ENCODE results near the gene MYOM3. TPM values are rescaled to one million over a fixed set of nuclear protein-coding genes. Genes with fewer than 3 reads are reported as not detected.

MYOM3 gene
- total RNA-seq, 2 donors from 2014 or later, result 2.3 to 4.3 TPM

- Histone ChIP-seq H3K9me3 (no peaks in the 10 kb centered on the region), H3K27me3 (no peaks in the 10 kb centered on the region), H3K36me3 (replicated peaks in 1 of 2; ENCODE audit: insufficient read depth in 1 of 2, low read depth in 2 of 2) (no peaks in the 10 kb centered on the region), H3K27ac (peak overlapping the region in 3 of 4 donors; percentile 8 to 51 (median 8)), H3K4me3 (no peak overlapping the region), H3K4me1 (peaks cover 24% of the 10 kb centered on the region)
- 10 to 24% methylated on average over 10 to 11 of the region's 11 CpGs for WGBS, 2 donors
- ATAC-seq, result peak; percentile 71
- DNase-seq, result peak; percentile 75 to 92 (median 84)
- TF ChIP-seq POLR2A (IDR thresholded peaks at IDR 0.05) (no peak), CTCF (IDR thresholded peaks at IDR 0.05) (peak in 3 of 7 experiments; percentile 22 to 30 (median 28))
- intact Hi-C loops (cut with DNase I), result loop anchor here (10.0 kb wide), 1 partner anchor 80 kb away; no protein-coding TSS in a partner anchor
These were observed 43.3 kb upstream of the MYOM3 start for GRCh38 chr1:24155011-24155782.

- Histone ChIP-seq H3K4me3 (no peak overlapping the region), H3K9me3 (no peaks in the 10 kb centered on the region), H3K36me3 (replicated peaks in 1 of 2; ENCODE audit: insufficient read depth in 1 of 2, low read depth in 2 of 2) (no peaks in the 10 kb centered on the region), H3K27ac (no peak overlapping the region), H3K27me3 (no peaks in the 10 kb centered on the region), H3K4me1 (peaks cover 30% of the 10 kb centered on the region)
- ATAC-seq, result no peak
- no peak for TF ChIP-seq CTCF (IDR thresholded peaks at IDR 0.05)
- no peak for TF ChIP-seq POLR2A (IDR thresholded peaks at IDR 0.05)
- intact Hi-C loops (cut with DNase I), result loop anchor here (10.0 kb wide), 1 partner anchor 79 kb away; no protein-coding TSS in a partner anchor
- no peak for DNase-seq
- 78 to 79% methylated on average over 8 of the region's 8 CpGs for WGBS, 2 donors
These were observed 42.3 kb upstream of the MYOM3 start for GRCh38 chr1:24154215-24154614.

- no peak for ATAC-seq
- DNase-seq, result no peak
- 84 to 89% methylated on average over 7 to 10 of the region's 10 CpGs for WGBS, 2 donors
These were observed 40.9 kb upstream of the MYOM3 start for GRCh38 chr1:24152631-24153494.

GRCh38 chr1:24151175-24151533 is 39.2 kb upstream of the MYOM3 start:
- peak; percentile 49 to 82 (median 67) for DNase-seq
- intact Hi-C loops (cut with DNase I), result loop anchor here (10.0 kb wide), 1 partner anchor 76 kb away; no protein-coding TSS in a partner anchor
- H3K27ac ChIP-seq, result peak overlapping the region in 3 of 4 donors; percentile 26 to 55 (median 53)
- H3K4me3 ChIP-seq, result no peak overlapping the region
- no peaks in the 10 kb centered on the region for H3K27me3 ChIP-seq
- peak; percentile 18 for ATAC-seq
- H3K9me3 ChIP-seq, result no peaks in the 10 kb centered on the region
- WGBS, 2 donors, result 15 to 17% methylated on average over 12 of the region's 12 CpGs
- H3K4me1 ChIP-seq, result peaks cover 30% of the 10 kb centered on the region
- no peaks in the 10 kb centered on the region for H3K36me3 ChIP-seq (replicated peaks in 1 of 2; ENCODE audit: insufficient read depth in 1 of 2, low read depth in 2 of 2)
- TF ChIP-seq POLR2A (IDR thresholded peaks at IDR 0.05), result no peak
- TF ChIP-seq CTCF (IDR thresholded peaks at IDR 0.05), result no peak

More at GRCh38 chr1:24152631-24153494, 40.9 kb upstream of the MYOM3 start:
- TF ChIP-seq CTCF (IDR thresholded peaks at IDR 0.05), result no peak
- TF ChIP-seq POLR2A (IDR thresholded peaks at IDR 0.05), result no peak
- Histone ChIP-seq H3K4me3 (no peak overlapping the region), H3K27ac (no peak overlapping the region), H3K4me1 (peaks cover 30% of the 10 kb centered on the region), H3K36me3 (replicated peaks in 1 of 2; ENCODE audit: insufficient read depth in 1 of 2, low read depth in 2 of 2) (no peaks in the 10 kb centered on the region), H3K9me3 (no peaks in the 10 kb centered on the region), H3K27me3 (no peaks in the 10 kb centered on the region)
- intact Hi-C loops (cut with DNase I), result loop anchor here (10.0 kb wide), 1 partner anchor 78 kb away; no protein-coding TSS in a partner anchor

Measured in body of pancreas (tissue), 4 donors.